C4-2B (cell line): ENCODE measurements around the gene ULK3.

Experiments
- ZFX ChIP-seq: fragments of 450-650 bp; IDR thresholded peaks from 2 replicates; pipeline ENCODE4 v1.6.1; 2017
- TF ChIP-seq, protein P1 (sequence below): fragments of 450-650 bp; conservative IDR thresholded peaks from 2 replicates; pipeline ENCODE4 v1.5.1; 2017; ENCODE audit warnings: mild to moderate bottlenecking

DNA sequence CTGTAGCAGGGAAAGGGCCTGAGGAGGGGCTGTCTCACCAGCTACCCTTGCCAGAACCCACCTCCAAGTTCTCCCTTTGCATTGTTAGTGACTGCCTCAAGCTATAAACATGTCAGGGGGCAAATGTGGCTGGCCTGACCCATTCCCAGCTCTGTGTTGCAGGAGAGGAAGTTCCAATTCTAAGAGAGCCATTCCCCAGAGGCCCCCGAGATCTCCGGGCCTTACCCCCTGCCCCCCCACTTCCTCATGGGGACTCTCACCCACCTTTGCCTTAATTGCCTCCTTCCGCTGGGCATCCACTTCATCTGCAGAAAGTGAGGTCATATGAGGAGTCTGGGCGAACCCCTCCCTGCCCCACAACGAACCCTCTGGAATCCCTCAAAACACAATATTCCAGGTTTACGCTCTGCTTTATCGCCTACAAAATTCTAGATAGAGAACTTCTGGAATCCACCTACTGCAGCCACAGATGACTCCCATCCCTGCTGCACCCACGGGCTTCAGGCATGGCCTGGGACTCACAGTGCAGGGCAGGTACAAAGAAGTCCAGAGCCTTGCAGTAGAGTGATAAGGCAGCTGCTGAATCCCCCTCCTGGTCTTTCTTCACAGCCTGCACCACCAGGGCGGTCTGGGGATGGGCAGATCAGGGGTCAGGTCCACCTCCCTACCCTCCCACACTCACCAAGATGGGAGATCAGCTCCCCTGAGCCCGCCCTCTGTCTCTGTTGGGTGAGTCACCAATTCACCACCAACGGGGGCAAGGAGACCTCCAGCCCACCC lies 4.0 kb downstream of the ULK3 start:
- no peak for TF ChIP-seq ZFX
- TF ChIP-seq, protein P1, sequence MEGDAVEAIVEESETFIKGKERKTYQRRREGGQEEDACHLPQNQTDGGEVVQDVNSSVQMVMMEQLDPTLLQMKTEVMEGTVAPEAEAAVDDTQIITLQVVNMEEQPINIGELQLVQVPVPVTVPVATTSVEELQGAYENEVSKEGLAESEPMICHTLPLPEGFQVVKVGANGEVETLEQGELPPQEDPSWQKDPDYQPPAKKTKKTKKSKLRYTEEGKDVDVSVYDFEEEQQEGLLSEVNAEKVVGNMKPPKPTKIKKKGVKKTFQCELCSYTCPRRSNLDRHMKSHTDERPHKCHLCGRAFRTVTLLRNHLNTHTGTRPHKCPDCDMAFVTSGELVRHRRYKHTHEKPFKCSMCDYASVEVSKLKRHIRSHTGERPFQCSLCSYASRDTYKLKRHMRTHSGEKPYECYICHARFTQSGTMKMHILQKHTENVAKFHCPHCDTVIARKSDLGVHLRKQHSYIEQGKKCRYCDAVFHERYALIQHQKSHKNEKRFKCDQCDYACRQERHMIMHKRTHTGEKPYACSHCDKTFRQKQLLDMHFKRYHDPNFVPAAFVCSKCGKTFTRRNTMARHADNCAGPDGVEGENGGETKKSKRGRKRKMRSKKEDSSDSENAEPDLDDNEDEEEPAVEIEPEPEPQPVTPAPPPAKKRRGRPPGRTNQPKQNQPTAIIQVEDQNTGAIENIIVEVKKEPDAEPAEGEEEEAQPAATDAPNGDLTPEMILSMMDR, result no peak
